Astrocyte (in vitro differentiated cells and primary cell): ENCODE results near the gene TTC7B. TPM values are rescaled to one million over a fixed set of nuclear protein-coding genes. Genes with fewer than 3 reads are reported as not detected.

Experiments used
- DNase-seq: peaks from one replicate; pipeline ENCODE4 v3.0.0-alpha.2; 2010; ENCODE audit warnings: low read depth
- FAIRE-seq: peaks from 2 replicates; lab custom pipeline; 2011; peaks lifted over from hg19 to GRCh38; lab: Jason Lieb, UNC
- H2AFZ ChIP-seq: 2 replicates; pipeline ENCODE4 v1.6.0; 2012; ENCODE audit warnings: low read depth, low read length, inconsistent platforms
- H3K27ac ChIP-seq: 2 replicates; pipeline ENCODE4 v1.5.1; 2011; ENCODE audit warnings: low read depth, low read length, inconsistent platforms
- H3K27me3 ChIP-seq: 2 replicates; pipeline ENCODE4 v1.6.0; 2011; ENCODE audit warnings: low read length, inconsistent platforms; ENCODE audit not compliant: insufficient read depth
- H3K36me3 ChIP-seq: 2 replicates; pipeline ENCODE4 v1.5.1; 2011; ENCODE audit warnings: low read length, inconsistent platforms; ENCODE audit not compliant: insufficient read depth
- H3K4me1 ChIP-seq: 2 replicates; pipeline ENCODE4 v1.5.1; 2011; ENCODE audit warnings: low read length, inconsistent platforms; ENCODE audit not compliant: insufficient read depth
- H3K4me2 ChIP-seq: 2 replicates; pipeline ENCODE4 v1.6.0; 2012; ENCODE audit warnings: low read length, inconsistent platforms
- H3K4me3 ChIP-seq: 2 replicates; pipeline ENCODE4 v1.5.1; 2011; ENCODE audit warnings: low read depth, mild to moderate bottlenecking, low read length, inconsistent platforms; ENCODE audit not compliant: insufficient read depth
- H3K79me2 ChIP-seq: 2 replicates; pipeline ENCODE4 v1.6.0; 2012; ENCODE audit warnings: mild to moderate bottlenecking, low read length, inconsistent platforms; ENCODE audit not compliant: insufficient read depth
- H3K9ac ChIP-seq: 2 replicates; pipeline ENCODE4 v1.6.0; 2012; ENCODE audit warnings: mild to moderate bottlenecking, low read length, inconsistent platforms
- H3K9me3 ChIP-seq: 2 replicates; pipeline ENCODE4 v1.5.1; 2012; ENCODE audit warnings: low read depth, mild to moderate bottlenecking, low read length, inconsistent platforms; ENCODE audit not compliant: insufficient read depth
- H4K20me1 ChIP-seq: 2 replicates; pipeline ENCODE4 v1.6.0; 2012; ENCODE audit warnings: low read length, inconsistent platforms; ENCODE audit not compliant: insufficient read depth
- H3K27ac Mint-ChIP-seq: one replicate; pipeline ENCODE4 v1.8.0; 2021; ENCODE audit warnings: mild to moderate bottlenecking, mixed read lengths; ENCODE audit not compliant: unreplicated experiment
- H3K27me3 Mint-ChIP-seq: one replicate; pipeline ENCODE4 v1.8.0; 2021; ENCODE audit warnings: low read depth, mixed read lengths; ENCODE audit not compliant: unreplicated experiment
- H3K36me3 Mint-ChIP-seq: one replicate; pipeline ENCODE4 v1.8.0; 2021; ENCODE audit warnings: low read depth, mixed read lengths; ENCODE audit not compliant: unreplicated experiment
- H3K4me1 Mint-ChIP-seq: one replicate; pipeline ENCODE4 v1.8.0; 2021; ENCODE audit warnings: low read depth, mixed read lengths; ENCODE audit not compliant: unreplicated experiment
- H3K4me3 Mint-ChIP-seq: one replicate; pipeline ENCODE4 v1.8.0; 2021; ENCODE audit warnings: mild to moderate bottlenecking, moderate library complexity, mixed read lengths; ENCODE audit not compliant: unreplicated experiment
- H3K9me3 Mint-ChIP-seq: one replicate; pipeline ENCODE4 v1.8.0; 2021; ENCODE audit warnings: mild to moderate bottlenecking, mixed read lengths; ENCODE audit not compliant: unreplicated experiment
- EZH2 ChIP-seq: IDR thresholded peaks from 2 replicates; pipeline ENCODE4 v1.6.1; 2012; ENCODE audit warnings: mild to moderate bottlenecking, low read length, inconsistent platforms; ENCODE audit not compliant: insufficient read depth
- total RNA-seq: library from RNA; stranded (reverse); gene quantifications from 2 replicates; pipeline ENCODE4 v1.2.1, GENCODE V29; 2021
- TF ChIP-seq, protein P1 (sequence below): IDR thresholded peaks from 2 replicates; pipeline ENCODE4 v1.5.1; 2011; ENCODE audit warnings: low read depth, mild to moderate bottlenecking, inconsistent platforms, low read length, moderate library complexity; ENCODE audit not compliant: insufficient read depth

TTC7B gene
- total RNA-seq, 1 donor from 2014 or later, result 42.1 TPM

DNA sequence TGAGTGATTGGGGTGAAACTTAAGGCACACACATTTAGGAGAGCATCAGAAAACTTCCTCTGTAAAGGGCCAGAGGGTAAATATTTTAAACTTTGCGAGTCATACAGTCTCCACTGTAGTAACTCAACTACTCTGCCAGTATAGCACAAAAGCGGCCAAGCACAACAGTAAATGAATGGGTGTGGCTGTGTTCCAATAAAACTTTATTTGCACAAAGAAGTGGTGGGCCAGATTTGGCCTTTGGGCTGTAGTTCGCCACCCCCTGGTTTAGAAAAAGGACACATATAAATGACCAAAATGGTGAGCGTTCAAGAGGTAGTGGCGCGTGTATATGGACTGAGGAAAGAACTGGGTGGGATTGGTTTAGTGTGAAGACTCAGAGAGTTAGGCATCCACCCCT is 309.5 kb downstream of the TTC7B start:
- Mint-ChIP-seq H3K4me3 (no peak overlapping the region), H3K36me3 (peaks cover 2% of the 10 kb centered on the region), H3K4me1 (peaks cover 5% of the 10 kb centered on the region), H3K9me3 (peaks cover 3% of the 10 kb centered on the region), H3K27ac (no peak overlapping the region), H3K27me3 (peaks cover 28% of the 10 kb centered on the region)
- DNase-seq (no peak), FAIRE-seq (no peak)
- H3K27me3 ChIP-seq, result no peaks in the 10 kb centered on the region
- no peaks in the 10 kb centered on the region for H3K79me2 ChIP-seq
- no peak overlapping the region for H3K27ac ChIP-seq
- TF ChIP-seq, protein P1, sequence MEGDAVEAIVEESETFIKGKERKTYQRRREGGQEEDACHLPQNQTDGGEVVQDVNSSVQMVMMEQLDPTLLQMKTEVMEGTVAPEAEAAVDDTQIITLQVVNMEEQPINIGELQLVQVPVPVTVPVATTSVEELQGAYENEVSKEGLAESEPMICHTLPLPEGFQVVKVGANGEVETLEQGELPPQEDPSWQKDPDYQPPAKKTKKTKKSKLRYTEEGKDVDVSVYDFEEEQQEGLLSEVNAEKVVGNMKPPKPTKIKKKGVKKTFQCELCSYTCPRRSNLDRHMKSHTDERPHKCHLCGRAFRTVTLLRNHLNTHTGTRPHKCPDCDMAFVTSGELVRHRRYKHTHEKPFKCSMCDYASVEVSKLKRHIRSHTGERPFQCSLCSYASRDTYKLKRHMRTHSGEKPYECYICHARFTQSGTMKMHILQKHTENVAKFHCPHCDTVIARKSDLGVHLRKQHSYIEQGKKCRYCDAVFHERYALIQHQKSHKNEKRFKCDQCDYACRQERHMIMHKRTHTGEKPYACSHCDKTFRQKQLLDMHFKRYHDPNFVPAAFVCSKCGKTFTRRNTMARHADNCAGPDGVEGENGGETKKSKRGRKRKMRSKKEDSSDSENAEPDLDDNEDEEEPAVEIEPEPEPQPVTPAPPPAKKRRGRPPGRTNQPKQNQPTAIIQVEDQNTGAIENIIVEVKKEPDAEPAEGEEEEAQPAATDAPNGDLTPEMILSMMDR, result no peak
- no peak for TF ChIP-seq EZH2
- H3K9ac ChIP-seq, result no peak overlapping the region
- no peak overlapping the region for H2AFZ ChIP-seq
- no peak overlapping the region for H3K4me3 ChIP-seq
- H4K20me1 ChIP-seq, result no peaks in the 10 kb centered on the region
- no peak overlapping the region for H3K4me2 ChIP-seq
- no peaks in the 10 kb centered on the region for H3K4me1 ChIP-seq
- H3K36me3 ChIP-seq, result no peaks in the 10 kb centered on the region
- H3K9me3 ChIP-seq, result no peaks in the 10 kb centered on the region

- TF ChIP-seq EZH2, result no peak
- TF ChIP-seq, protein P1, result no peak
- H3K4me3 ChIP-seq, result no peak overlapping the region
- Mint-ChIP-seq H3K4me1 (peaks cover 5% of the 10 kb centered on the region), H3K27ac (no peak overlapping the region), H3K4me3 (no peak overlapping the region), H3K27me3 (peaks cover 25% of the 10 kb centered on the region), H3K9me3 (peaks cover 3% of the 10 kb centered on the region), H3K36me3 (peaks cover 2% of the 10 kb centered on the region)
- FAIRE-seq, result no peak
- H3K9me3 ChIP-seq, result no peaks in the 10 kb centered on the region
- H3K27me3 ChIP-seq, result no peaks in the 10 kb centered on the region
- no peak overlapping the region for H3K9ac ChIP-seq
- no peak overlapping the region for H2AFZ ChIP-seq
- no peak overlapping the region for H3K27ac ChIP-seq
- H3K36me3 ChIP-seq, result no peaks in the 10 kb centered on the region
- DNase-seq, result no peak
- no peaks in the 10 kb centered on the region for H3K79me2 ChIP-seq
- no peaks in the 10 kb centered on the region for H3K4me1 ChIP-seq
- no peaks in the 10 kb centered on the region for H4K20me1 ChIP-seq
- no peak overlapping the region for H3K4me2 ChIP-seq
These were observed 310.7 kb downstream of the TTC7B start for GRCh38 chr14:90505531-90505930.

DNA sequence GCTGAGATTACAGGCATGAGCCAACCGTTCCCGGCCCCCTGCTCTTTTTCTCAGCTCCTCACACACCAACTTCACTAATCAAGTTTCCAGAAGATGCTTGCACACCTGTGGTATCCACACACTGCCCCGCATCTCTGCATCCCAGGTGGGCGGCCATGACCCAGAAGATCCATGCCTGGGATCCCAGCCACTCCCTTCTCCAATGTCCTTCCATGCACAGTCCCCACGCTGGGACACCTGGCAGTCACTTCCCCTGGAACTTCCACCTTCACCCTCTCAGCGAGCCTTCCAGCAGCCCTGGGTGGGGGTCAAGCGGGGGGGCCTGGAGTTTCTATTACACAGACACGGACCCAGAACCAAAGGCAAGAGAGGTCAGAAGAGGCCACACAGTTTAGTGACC is 311.6 kb downstream of the TTC7B start:
- H4K20me1 ChIP-seq, result no peaks in the 10 kb centered on the region
- H3K27me3 ChIP-seq, result peaks cover 2% of the 10 kb centered on the region
- H3K9me3 Mint-ChIP-seq, result peaks cover 3% of the 10 kb centered on the region
- no peaks in the 10 kb centered on the region for H3K9me3 ChIP-seq
- DNase-seq (no peak), FAIRE-seq (no peak)
- H3K4me2 ChIP-seq, result no peak overlapping the region
- no peak overlapping the region for H3K4me3 ChIP-seq
- no peaks in the 10 kb centered on the region for H3K36me3 ChIP-seq
- TF ChIP-seq, protein P1, result no peak
- no peak for TF ChIP-seq EZH2
- H3K36me3 Mint-ChIP-seq, result peaks cover 5% of the 10 kb centered on the region
- peaks cover 22% of the 10 kb centered on the region for H3K27me3 Mint-ChIP-seq
- H2AFZ ChIP-seq, result no peak overlapping the region
- no peaks in the 10 kb centered on the region for H3K4me1 ChIP-seq
- H3K79me2 ChIP-seq, result no peaks in the 10 kb centered on the region
- H3K4me3 Mint-ChIP-seq, result no peak overlapping the region
- no peak overlapping the region for H3K27ac ChIP-seq
- no peak overlapping the region for H3K27ac Mint-ChIP-seq
- H3K9ac ChIP-seq, result no peak overlapping the region
- peaks cover 5% of the 10 kb centered on the region for H3K4me1 Mint-ChIP-seq
